Nasal cavity respiratory epithelium epithelial cell of viscerocranial mucosa (primary cell): ENCODE data around the gene MUTYH. TPM values are rescaled to one million over a fixed set of nuclear protein-coding genes. Genes with fewer than 3 reads are reported as not detected.

Experiments used
- total RNA-seq: library from RNA; depleted of rRNA; stranded (reverse); fragments of >200 nt; gene quantifications from 2 replicates; pipeline ENCODE4 v1.2.3, GENCODE V29; 2014

Gene MUTYH
- 11.9 and 14.7 TPM in 2 replicates for total RNA-seq

GRCh38 chr1:45339789-45340558, at the start of gene MUTYH, which contains the start of gene TOE1:
TSS of gene MUTYH (minus strand) at chr1:45340440. CDS start at chr1:45334505, 5,935 bp downstream.
TSS of gene TOE1 (plus strand) at chr1:45340170. CDS start at chr1:45340253, 83 bp downstream.

GRCh38 chr1:45326627-45327623, 13.3 kb downstream of the MUTYH start, which contains the start of gene HPDL:
TSS of gene HPDL (plus strand) at chr1:45326895. CDS start at chr1:45327149, 254 bp downstream.

Other genes starting within 250 kb of the MUTYH start
- under 0.01 and 0.14 TPM in 2 replicates for gene ZSWIM5, start 133.8 kb downstream of the MUTYH start, total RNA-seq
- gene HPDL, start 13.5 kb downstream of the MUTYH start, total RNA-seq = 0.34 and 0.50 TPM in 2 replicates
- gene TOE1, start 270 bp downstream of the MUTYH start, total RNA-seq = 7.9 and 8.0 TPM in 2 replicates
- gene TESK2, start 150.7 kb upstream of the MUTYH start, total RNA-seq = 3.1 and 5.2 TPM in 2 replicates
- 0.36 and 2.7 TPM in 2 replicates for gene CCDC163, start 159.6 kb upstream of the MUTYH start, total RNA-seq
- gene MMACHC, start 159.9 kb upstream of the MUTYH start, total RNA-seq = 2.4 and 3.7 TPM in 2 replicates
- gene PRDX1, start 181.4 kb upstream of the MUTYH start, total RNA-seq = 292 and 739 TPM in 2 replicates
- 84.6 and 90.2 TPM in 2 replicates for gene AKR1A1, start 210.4 kb upstream of the MUTYH start, total RNA-seq
- 27.7 and 36.0 TPM in 2 replicates for gene NASP, start 243.6 kb upstream of the MUTYH start, total RNA-seq